ENCODE measurements around the gene RNF5.

DNA sequence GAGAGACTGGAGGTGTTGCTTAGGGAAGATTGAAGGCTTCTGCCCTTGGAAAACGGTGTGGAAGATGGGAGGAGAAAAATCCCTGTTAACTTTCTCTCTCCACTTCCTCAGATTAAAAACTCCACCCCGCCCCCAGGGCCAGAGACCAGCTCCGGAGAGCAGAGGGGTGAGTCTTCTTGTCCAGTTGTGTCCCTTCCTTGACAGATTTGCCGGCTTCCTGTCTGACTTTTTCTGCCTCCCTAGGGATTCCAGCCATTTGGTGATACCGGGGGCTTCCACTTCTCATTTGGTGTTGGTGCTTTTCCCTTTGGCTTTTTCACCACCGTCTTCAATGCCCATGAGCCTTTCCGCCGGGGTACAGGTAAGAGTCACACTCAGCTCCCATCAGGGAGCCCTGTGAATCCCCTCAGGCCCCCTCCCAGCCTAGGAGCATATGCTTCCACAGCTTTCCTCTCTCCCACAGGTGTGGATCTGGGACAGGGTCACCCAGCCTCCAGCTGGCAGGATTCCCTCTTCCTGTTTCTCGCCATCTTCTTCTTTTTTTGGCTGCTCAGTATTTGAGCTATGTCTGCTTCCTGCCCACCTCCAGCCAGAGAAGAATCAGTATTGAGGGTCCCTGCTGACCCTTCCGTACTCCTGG, 1.7 kb downstream of the RNF5 start:
- no peak for TF ChIP-seq CTCF (conservative IDR thresholded peaks at IDR 0.05; ENCODE audit: low read length)
- no peak for TF ChIP-seq EZH2phosphoT487 (IDR thresholded peaks at IDR 0.05; ENCODE audit: borderline replicate concordance)

Measured in Loucy (cell line).